Measurements from ENCODE around the gene DIPK1C. TPM values are rescaled to one million over a fixed set of nuclear protein-coding genes. Genes with fewer than 3 reads are reported as not detected.

The DIPK1C gene
- total RNA-seq, 3 donors from 2014 or later (not counting 1 experiment from before 2014, with no cell fraction given) = not detected

- Mint-ChIP-seq H3K27me3 (ENCODE audit: low read depth in 2 of 2) (peaks cover 15 to 22% of the 10 kb centered on the region in 2 donors), H3K27ac (no peak overlapping the region), H3K4me1 (no peaks in the 10 kb centered on the region), H3K9me3 (no peaks in the 10 kb centered on the region), H3K4me3 (no peak overlapping the region), H3K36me3 (no peaks in the 10 kb centered on the region)
- no peak for DNase-seq
- H3K9me3 ChIP-seq (ENCODE audit: control insufficient read depth, insufficient read depth, low read length) = no peaks in the 10 kb centered on the region
- TF ChIP-seq, protein P1, sequence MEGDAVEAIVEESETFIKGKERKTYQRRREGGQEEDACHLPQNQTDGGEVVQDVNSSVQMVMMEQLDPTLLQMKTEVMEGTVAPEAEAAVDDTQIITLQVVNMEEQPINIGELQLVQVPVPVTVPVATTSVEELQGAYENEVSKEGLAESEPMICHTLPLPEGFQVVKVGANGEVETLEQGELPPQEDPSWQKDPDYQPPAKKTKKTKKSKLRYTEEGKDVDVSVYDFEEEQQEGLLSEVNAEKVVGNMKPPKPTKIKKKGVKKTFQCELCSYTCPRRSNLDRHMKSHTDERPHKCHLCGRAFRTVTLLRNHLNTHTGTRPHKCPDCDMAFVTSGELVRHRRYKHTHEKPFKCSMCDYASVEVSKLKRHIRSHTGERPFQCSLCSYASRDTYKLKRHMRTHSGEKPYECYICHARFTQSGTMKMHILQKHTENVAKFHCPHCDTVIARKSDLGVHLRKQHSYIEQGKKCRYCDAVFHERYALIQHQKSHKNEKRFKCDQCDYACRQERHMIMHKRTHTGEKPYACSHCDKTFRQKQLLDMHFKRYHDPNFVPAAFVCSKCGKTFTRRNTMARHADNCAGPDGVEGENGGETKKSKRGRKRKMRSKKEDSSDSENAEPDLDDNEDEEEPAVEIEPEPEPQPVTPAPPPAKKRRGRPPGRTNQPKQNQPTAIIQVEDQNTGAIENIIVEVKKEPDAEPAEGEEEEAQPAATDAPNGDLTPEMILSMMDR (IDR thresholded peaks at IDR 0.05) = no peak
- no peaks in the 10 kb centered on the region for H3K36me3 ChIP-seq (ENCODE audit: control insufficient read depth, insufficient read depth, low read length)
- WGBS (ENCODE audit: insufficient coverage) = 82% methylated on average over 5 of the region's 5 CpGs
- ATAC-seq = no peak
- H3K4me1 ChIP-seq (ENCODE audit: control insufficient read depth, insufficient read depth, low read length) = no peaks in the 10 kb centered on the region
- H3K27me3 ChIP-seq (ENCODE audit: control insufficient read depth, insufficient read depth, low read length) = no peaks in the 10 kb centered on the region
- H3K4me3 ChIP-seq (ENCODE audit: low read length) = no peak overlapping the region
- intact Hi-C loops (cut with micrococcal nuclease) = no loop called here
- no peak overlapping the region for H3K27ac ChIP-seq (ENCODE audit: low read length)
These were observed 36.2 kb downstream of the DIPK1C start for GRCh38 chr18:74420926-74421325.

- no peak overlapping the region for H3K27ac Mint-ChIP-seq
- no peaks in the 10 kb centered on the region for H3K9me3 ChIP-seq (ENCODE audit: control insufficient read depth, insufficient read depth, low read length)
- no peak for ATAC-seq
- H3K4me1 ChIP-seq (ENCODE audit: control insufficient read depth, insufficient read depth, low read length) = no peaks in the 10 kb centered on the region
- no peaks in the 10 kb centered on the region for H3K27me3 ChIP-seq (ENCODE audit: control insufficient read depth, insufficient read depth, low read length)
- intact Hi-C loops (cut with micrococcal nuclease) = no loop called here
- H3K36me3 ChIP-seq (ENCODE audit: control insufficient read depth, insufficient read depth, low read length) = no peaks in the 10 kb centered on the region
- no peak overlapping the region for H3K27ac ChIP-seq (ENCODE audit: low read length)
- DNase-seq = no peak
- 95% methylated on average over 2 of the region's 2 CpGs for WGBS (ENCODE audit: insufficient coverage)
- peaks cover 15 to 22% of the 10 kb centered on the region in 2 donors for H3K27me3 Mint-ChIP-seq (ENCODE audit: low read depth in 2 of 2)
- TF ChIP-seq, protein P1 (IDR thresholded peaks at IDR 0.05) = no peak
- H3K36me3 Mint-ChIP-seq = no peaks in the 10 kb centered on the region
- H3K4me3 Mint-ChIP-seq = no peak overlapping the region
- no peak overlapping the region for H3K4me3 ChIP-seq (ENCODE audit: low read length)
- H3K4me1 Mint-ChIP-seq = no peaks in the 10 kb centered on the region
- no peaks in the 10 kb centered on the region for H3K9me3 Mint-ChIP-seq
These were observed 36.6 kb downstream of the DIPK1C start for GRCh38 chr18:74420481-74420880.

- Histone ChIP-seq H3K27me3 (ENCODE audit: control insufficient read depth, insufficient read depth, low read length) (no peaks in the 10 kb centered on the region), H3K9me3 (ENCODE audit: control insufficient read depth, insufficient read depth, low read length) (no peaks in the 10 kb centered on the region), H3K4me1 (ENCODE audit: control insufficient read depth, insufficient read depth, low read length) (no peaks in the 10 kb centered on the region), H3K27ac (ENCODE audit: low read length) (no peak overlapping the region), H3K4me3 (ENCODE audit: low read length) (no peak overlapping the region), H3K36me3 (ENCODE audit: control insufficient read depth, insufficient read depth, low read length) (no peaks in the 10 kb centered on the region)
- TF ChIP-seq, protein P1 (IDR thresholded peaks at IDR 0.05) = no peak
- no peaks in the 10 kb centered on the region for H3K36me3 Mint-ChIP-seq
- no peaks in the 10 kb centered on the region for H3K9me3 Mint-ChIP-seq
- DNase-seq (no peak), ATAC-seq (no peak)
- no peak overlapping the region for H3K27ac Mint-ChIP-seq
- H3K27me3 Mint-ChIP-seq (ENCODE audit: low read depth in 2 of 2) = peaks cover 18 to 27% of the 10 kb centered on the region in 2 donors
- no peaks in the 10 kb centered on the region for H3K4me1 Mint-ChIP-seq
- WGBS (ENCODE audit: insufficient coverage) = 90% methylated on average over 4 of the region's 4 CpGs
- intact Hi-C loops (cut with micrococcal nuclease) = no loop called here
- H3K4me3 Mint-ChIP-seq = no peak overlapping the region
These were observed 37.3 kb downstream of the DIPK1C start for GRCh38 chr18:74419761-74420160.

DNA sequence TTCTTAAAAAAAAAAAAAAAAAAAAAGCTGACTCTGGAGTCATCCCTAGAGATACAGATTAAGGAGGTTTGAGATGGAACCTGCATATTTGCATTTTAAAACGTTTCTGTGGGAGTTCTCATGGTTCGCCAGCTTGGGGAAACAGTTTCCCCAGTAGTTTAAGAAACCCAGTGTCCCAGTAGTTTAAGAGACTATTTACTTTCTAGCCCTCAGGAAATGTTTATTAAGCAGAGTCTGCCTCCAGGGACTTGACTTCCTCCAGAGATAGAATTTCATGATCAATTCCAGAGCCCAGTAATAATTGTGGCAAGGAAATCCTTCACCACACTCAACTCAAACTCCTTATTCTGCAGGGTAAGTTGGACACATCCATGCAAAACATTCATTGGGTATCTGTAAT, 39.1 kb downstream of the DIPK1C start:
- no peak overlapping the region for H3K4me3 ChIP-seq (ENCODE audit: low read length)
- Mint-ChIP-seq H3K36me3 (no peaks in the 10 kb centered on the region), H3K9me3 (no peaks in the 10 kb centered on the region), H3K4me1 (no peaks in the 10 kb centered on the region), H3K27me3 (ENCODE audit: low read depth in 2 of 2) (peaks cover 14 to 27% of the 10 kb centered on the region in 2 donors), H3K27ac (no peak overlapping the region), H3K4me3 (no peak overlapping the region)
- H3K36me3 ChIP-seq (ENCODE audit: control insufficient read depth, insufficient read depth, low read length) = no peaks in the 10 kb centered on the region
- no peak for DNase-seq
- H3K9me3 ChIP-seq (ENCODE audit: control insufficient read depth, insufficient read depth, low read length) = no peaks in the 10 kb centered on the region
- no peaks in the 10 kb centered on the region for H3K27me3 ChIP-seq (ENCODE audit: control insufficient read depth, insufficient read depth, low read length)
- H3K27ac ChIP-seq (ENCODE audit: low read length) = no peak overlapping the region
- TF ChIP-seq, protein P1 (IDR thresholded peaks at IDR 0.05) = no peak
- 50% methylated on average over 2 of the region's 2 CpGs for WGBS (ENCODE audit: insufficient coverage)
- H3K4me1 ChIP-seq (ENCODE audit: control insufficient read depth, insufficient read depth, low read length) = no peaks in the 10 kb centered on the region
- intact Hi-C loops (cut with micrococcal nuclease) = no loop called here
- no peak for ATAC-seq
